GM20431 (cell line): ENCODE results near the gene SLC25A27.

Source experiments
- in situ Hi-C: fragments of 300-500 bp; cut with MseI, MboI; formaldehyde crosslinking; loops from one replicate; pipeline ENCODE4 v1.15.0; 2020; ENCODE audit warnings: low sequenced_read_pairs; ENCODE audit not compliant: unreplicated experiment

The SLC25A27 gene

GRCh38 chr6:46648108-46648507 is 4.7 kb upstream of the SLC25A27 start:
- in situ Hi-C loops: loop anchor here (25.0 kb wide), 1 partner anchor 561 kb away; no protein-coding TSS in a partner anchor

- in situ Hi-C loops: loop anchor here (25.0 kb wide), 1 partner anchor 562 kb away; no protein-coding TSS in a partner anchor
Measured at GRCh38 chr6:46648869-46649492, 3.8 kb upstream of the SLC25A27 start.

- in situ Hi-C loops: no loop called here
Measured at GRCh38 chr6:46651006-46651405, 1.8 kb upstream of the SLC25A27 start.

- in situ Hi-C loops: no loop called here
Measured at GRCh38 chr6:46651816-46652215, 959 bp upstream of the SLC25A27 start.

DNA sequence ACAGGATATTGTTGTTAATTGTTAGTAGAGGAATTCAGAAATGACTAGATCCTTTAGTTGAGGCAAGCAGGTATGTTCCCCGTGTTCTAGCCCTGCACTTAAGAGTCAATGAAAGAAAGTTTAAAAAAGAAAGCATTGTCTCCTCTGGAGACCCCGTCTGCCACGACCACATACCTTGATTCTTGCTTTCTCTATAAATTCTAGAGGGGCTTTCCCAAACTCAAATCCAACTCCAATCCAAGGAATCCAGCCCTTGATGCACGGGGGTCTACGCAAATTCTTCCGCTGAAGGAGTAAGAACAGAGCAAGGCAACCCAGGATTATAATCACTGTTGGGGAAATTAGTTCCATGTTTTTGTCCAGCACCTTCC is 558 bp upstream of the SLC25A27 start:
- in situ Hi-C loops: no loop called here

GRCh38 chr6:46653439-46654195 is 842 bp downstream of the SLC25A27 start:
- in situ Hi-C loops: no loop called here

GRCh38 chr6:46655803-46656202 is 3.0 kb downstream of the SLC25A27 start:
- in situ Hi-C loops: no loop called here

- in situ Hi-C loops: no loop called here
Measured at GRCh38 chr6:46657642-46658041, 4.9 kb downstream of the SLC25A27 start.

DNA sequence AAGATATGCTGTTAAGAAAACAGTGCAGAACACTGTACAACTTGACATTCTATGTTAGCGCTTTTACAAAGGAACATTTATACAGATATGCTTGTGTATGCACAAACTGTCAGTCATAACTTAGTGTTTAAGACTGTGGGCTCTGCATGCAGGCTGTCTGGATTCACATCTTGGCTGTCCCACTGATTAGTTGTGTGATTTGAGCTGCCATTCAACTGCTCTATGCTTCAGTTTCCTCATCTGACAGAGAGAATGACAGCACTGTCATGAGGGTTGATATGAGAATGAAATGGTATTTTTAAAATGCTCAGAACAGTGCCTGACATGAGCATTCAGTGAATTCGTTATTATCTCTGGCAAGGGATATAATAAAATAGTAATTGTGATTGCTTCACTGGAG is 8.7 kb downstream of the SLC25A27 start:
- in situ Hi-C loops: no loop called here

GRCh38 chr6:46667377-46667776 is 14.6 kb downstream of the SLC25A27 start:
- in situ Hi-C loops: no loop called here

- in situ Hi-C loops: no loop called here
Measured at GRCh38 chr6:46674410-46674809, 21.6 kb downstream of the SLC25A27 start.

GRCh38 chr6:46676604-46677313 is 24.0 kb downstream of the SLC25A27 start:
- in situ Hi-C loops: no loop called here

- in situ Hi-C loops: no loop called here
Measured at GRCh38 chr6:46677314-46677654, 24.5 kb downstream of the SLC25A27 start.

DNA sequence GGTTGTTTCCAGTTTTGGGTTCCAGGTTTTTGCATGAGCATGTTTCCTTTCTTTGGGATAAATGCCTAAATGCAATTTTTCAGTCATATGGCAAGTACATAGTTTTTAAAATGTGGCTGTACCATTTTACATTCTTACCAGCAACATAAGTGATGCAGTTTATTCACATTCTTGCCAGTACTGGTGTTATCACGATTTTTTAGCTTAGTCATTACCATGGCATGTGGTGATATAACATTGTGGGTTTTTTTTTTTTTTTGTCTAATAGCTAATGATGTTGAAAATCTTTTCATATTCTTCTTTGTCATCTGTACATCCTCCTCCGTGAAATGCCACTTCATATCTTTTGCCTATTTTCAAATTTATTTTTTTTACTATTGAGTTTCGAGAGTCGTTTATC is 32.0 kb downstream of the SLC25A27 start:
- in situ Hi-C loops: no loop called here

DNA sequence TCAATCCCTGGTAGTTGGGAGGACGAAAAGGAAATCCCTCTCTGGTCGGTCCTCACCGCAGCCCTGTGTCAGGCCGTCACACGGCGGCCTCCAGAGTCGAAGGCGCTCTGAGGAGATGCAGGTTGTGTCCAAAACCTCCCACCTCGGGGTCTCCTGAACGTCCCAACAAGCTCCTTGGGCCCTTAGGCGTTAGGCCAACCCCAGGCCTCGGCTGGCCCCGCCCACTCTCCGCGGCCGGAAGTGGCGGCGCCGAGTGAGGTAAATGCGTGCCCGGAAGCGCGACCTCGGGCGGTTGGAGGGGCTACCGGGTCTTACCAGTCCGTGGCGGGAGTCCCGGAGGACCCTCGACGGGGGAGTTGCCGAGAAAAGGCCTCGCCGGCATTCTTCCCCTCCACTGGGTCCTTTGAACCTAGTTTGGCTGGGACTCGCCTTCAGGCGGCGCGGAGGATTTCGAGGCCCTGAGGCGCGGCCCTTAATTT is 34.9 kb downstream of the SLC25A27 start, which contains the start of gene TDRD6:
Gene TDRD6, plus strand, starts transcription at position 267 of the 479 bp plus-strand sequence. CDS start 244 bp downstream, outside the sequence.
- in situ Hi-C loops: no loop called here

DNA sequence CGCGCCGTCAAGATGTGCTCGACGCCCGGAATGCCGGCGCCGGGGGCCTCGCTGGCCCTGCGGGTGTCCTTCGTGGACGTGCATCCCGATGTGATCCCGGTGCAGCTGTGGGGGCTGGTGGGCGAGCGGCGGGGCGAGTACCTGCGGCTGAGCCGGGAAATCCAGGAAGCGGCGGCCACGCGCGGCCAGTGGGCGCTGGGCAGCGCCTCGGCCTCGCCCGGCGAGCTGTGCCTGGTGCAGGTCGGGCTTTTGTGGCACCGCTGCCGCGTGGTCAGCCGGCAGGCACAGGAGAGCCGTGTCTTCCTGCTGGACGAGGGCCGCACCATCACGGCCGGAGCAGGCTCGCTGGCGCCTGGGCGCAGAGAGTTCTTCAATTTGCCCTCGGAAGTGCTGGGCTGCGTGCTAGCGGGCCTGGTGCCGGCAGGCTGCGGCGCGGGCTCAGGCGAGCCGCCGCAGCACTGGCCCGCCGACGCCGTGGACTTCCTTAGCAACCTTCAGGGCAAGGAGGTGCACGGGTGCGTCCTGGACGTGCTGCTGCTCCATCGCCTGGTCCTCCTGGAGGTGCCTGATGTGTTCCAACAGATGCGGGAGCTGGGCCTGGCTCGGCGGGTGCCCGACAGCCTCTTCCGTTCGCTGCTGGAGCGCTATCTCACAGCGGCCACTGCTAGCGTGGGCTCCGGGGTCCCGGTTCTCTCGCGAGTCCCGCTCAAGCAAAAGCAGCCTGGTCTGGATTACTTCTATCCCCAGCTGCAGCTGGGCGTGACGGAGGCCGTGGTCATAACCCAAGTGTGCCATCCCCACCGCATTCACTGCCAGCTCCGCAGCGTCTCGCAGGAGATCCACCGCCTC is 35.6 kb downstream of the SLC25A27 start:
- in situ Hi-C loops: no loop called here

GRCh38 chr6:46688966-46689335 is 36.2 kb downstream of the SLC25A27 start:
- in situ Hi-C loops: no loop called here

DNA sequence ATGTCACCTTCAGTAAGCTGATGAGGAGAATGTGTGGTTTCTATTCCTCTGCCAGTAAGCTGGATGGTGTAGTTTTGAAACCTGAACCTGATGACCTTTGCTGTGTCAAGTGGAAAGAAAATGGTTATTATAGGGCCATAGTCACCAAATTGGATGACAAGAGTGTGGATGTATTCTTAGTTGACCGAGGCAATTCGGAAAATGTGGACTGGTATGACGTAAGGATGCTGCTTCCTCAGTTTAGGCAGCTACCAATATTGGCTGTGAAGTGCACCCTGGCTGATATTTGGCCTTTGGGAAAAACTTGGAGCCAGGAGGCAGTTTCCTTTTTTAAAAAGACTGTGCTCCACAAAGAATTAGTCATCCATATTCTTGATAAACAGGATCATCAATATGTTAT is 36.9 kb downstream of the SLC25A27 start:
- in situ Hi-C loops: no loop called here

- in situ Hi-C loops: no loop called here
Measured at GRCh38 chr6:46690141-46690755, 37.5 kb downstream of the SLC25A27 start.
